ENCODE data around the gene FHAD1. TPM values are rescaled to one million over a fixed set of nuclear protein-coding genes. Genes with fewer than 3 reads are reported as not detected.

Gene FHAD1
- total RNA-seq, 2 donors from 2014 or later: 4.4 TPM; not detected in 1

DNA sequence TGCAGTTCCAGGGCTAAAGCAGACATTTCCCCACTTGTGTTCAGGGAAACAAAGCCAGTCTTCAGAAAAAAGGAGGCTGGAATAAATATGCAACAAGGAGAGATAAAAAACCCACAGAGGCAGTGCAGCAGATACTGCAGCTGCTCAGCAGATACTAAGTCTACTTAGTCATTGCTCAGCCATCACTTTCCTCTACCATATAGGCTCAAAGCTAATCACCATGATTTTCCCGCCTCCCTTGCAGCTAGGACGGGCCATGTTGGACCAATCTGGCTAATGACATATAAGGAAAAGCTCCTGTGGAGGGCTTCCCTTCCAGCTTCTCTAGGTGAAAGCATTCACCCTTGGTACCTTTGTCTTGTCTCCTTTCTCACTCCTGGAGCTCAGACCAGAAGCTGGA lies 152.7 kb downstream of the FHAD1 start:
- H3K27me3 ChIP-seq (replicated peaks; ENCODE audit: insufficient read depth): no peaks in the 10 kb centered on the region
- H3K4me1 ChIP-seq (ENCODE audit: control insufficient read depth in 1 of 2, low read depth in 2 of 2): peaks cover 0 to 9% of the 10 kb centered on the region in 2 donors
- TF ChIP-seq, protein P1, sequence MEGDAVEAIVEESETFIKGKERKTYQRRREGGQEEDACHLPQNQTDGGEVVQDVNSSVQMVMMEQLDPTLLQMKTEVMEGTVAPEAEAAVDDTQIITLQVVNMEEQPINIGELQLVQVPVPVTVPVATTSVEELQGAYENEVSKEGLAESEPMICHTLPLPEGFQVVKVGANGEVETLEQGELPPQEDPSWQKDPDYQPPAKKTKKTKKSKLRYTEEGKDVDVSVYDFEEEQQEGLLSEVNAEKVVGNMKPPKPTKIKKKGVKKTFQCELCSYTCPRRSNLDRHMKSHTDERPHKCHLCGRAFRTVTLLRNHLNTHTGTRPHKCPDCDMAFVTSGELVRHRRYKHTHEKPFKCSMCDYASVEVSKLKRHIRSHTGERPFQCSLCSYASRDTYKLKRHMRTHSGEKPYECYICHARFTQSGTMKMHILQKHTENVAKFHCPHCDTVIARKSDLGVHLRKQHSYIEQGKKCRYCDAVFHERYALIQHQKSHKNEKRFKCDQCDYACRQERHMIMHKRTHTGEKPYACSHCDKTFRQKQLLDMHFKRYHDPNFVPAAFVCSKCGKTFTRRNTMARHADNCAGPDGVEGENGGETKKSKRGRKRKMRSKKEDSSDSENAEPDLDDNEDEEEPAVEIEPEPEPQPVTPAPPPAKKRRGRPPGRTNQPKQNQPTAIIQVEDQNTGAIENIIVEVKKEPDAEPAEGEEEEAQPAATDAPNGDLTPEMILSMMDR (IDR thresholded peaks at IDR 0.05): no peak
- no peak overlapping the region for H3K4me3 ChIP-seq
- DNase-seq (ENCODE audit: low spot score) (no peak), ATAC-seq (ENCODE audit: insufficient number of reproducible peaks, low FRiP score, low read depth) (no peak)
- H3K27ac ChIP-seq: no peak overlapping the region
- H3K9me3 ChIP-seq: peaks cover 6% of the 10 kb centered on the region
- no peaks in the 10 kb centered on the region for H3K36me3 ChIP-seq

DNA sequence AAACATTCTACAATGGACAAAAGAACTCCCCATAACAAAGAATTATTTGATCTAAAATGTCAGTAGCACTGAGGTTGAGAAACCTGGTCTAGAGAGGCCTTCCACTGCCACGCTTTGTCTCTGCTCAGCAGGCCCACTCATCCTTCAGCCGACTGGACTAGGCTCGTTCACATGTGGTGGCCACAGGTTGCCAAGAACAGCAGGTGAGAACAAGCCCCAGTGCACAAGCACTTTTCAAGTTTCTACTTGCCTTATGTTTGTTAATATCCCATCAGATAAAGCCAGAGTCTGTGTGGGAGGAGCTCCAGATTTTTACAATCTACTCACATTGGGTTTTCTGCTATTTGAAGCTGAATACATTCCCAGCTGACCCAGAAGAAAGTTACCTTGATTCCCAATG lies 153.6 kb downstream of the FHAD1 start:
- TF ChIP-seq, protein P1 (IDR thresholded peaks at IDR 0.05): no peak
- ATAC-seq (ENCODE audit: insufficient number of reproducible peaks, low FRiP score, low read depth) (no peak), DNase-seq (ENCODE audit: low spot score) (no peak)
- Histone ChIP-seq H3K4me3 (no peak overlapping the region), H3K36me3 (no peaks in the 10 kb centered on the region), H3K4me1 (ENCODE audit: control insufficient read depth in 1 of 2, low read depth in 2 of 2) (peaks cover 0 to 9% of the 10 kb centered on the region in 2 donors), H3K27me3 (replicated peaks; ENCODE audit: insufficient read depth) (no peaks in the 10 kb centered on the region), H3K9me3 (peaks cover 6% of the 10 kb centered on the region), H3K27ac (no peak overlapping the region)

DNA sequence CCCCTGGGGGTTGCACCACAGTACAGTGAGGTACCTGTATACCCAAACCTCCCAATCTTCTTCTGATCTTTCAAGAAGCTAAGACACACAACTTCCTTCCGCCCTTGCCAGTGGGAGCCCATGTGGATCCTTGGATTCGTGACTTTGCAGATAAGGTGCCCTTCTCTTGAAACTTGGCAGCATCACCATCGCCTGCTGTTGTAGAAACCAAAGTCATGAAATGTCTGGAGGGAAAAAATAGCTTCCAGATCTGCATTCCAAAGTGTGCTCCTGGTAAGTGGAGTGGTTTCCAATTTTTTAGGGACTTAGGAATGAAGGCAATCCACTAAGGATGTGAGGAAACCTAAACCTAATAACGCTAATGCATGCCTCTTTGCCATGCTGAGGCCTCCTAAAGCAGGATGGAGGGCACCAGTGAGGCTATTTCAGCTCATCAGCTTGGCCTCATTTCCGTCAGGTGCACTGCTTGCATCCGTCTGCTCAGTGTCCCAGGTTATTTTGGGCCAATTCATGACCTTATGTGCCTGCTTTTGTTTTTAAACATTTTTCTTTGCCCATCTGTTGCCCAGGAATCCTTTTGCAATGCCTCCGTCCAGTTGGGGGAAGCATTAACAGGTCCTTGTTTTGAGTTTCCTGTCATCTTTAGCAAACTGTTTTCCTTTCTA lies 154.5 kb downstream of the FHAD1 start:
- no peaks in the 10 kb centered on the region for H3K27me3 ChIP-seq (replicated peaks; ENCODE audit: insufficient read depth)
- H3K4me1 ChIP-seq (ENCODE audit: control insufficient read depth in 1 of 2, low read depth in 2 of 2): peaks cover 0 to 9% of the 10 kb centered on the region in 2 donors
- ATAC-seq (ENCODE audit: insufficient number of reproducible peaks, low FRiP score, low read depth): no peak
- H3K27ac ChIP-seq: no peak overlapping the region
- no peaks in the 10 kb centered on the region for H3K36me3 ChIP-seq
- no peak for DNase-seq (ENCODE audit: low spot score)
- H3K9me3 ChIP-seq: peaks cover 6% of the 10 kb centered on the region
- TF ChIP-seq, protein P1 (IDR thresholded peaks at IDR 0.05): no peak
- H3K4me3 ChIP-seq: no peak overlapping the region

DNA sequence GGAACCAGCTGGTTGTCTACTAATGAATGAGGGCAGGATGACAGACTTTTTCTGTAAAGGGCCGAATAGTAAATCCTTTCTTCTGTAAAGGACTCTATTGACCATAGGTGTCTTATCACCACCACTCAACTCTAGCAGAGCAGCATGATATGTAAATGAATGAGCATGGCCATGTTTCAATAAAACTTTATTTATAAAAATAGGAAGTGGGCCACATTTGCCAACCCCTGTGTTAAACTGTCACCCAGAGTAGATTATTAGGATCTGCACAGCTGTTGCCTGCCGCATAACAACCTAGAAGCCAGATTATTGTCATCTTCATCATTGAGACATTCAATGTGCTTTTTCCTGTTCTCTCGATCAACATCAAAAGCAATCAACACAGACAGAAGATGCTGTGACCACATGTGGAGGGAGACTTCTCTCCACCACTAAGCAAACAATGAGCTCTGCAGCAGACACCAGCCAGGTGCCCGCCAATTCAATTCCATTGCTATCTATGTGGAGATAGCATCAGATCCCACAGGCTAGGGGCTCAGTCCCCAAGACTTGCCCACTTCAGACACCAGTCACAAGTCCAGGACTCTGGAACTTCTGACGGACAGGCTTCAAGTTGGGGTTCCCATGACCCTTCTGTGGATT lies 155.9 kb downstream of the FHAD1 start:
- no peak overlapping the region for H3K4me3 ChIP-seq
- no peaks in the 10 kb centered on the region for H3K27me3 ChIP-seq (replicated peaks; ENCODE audit: insufficient read depth)
- TF ChIP-seq, protein P1 (IDR thresholded peaks at IDR 0.05): no peak
- no peaks in the 10 kb centered on the region for H3K36me3 ChIP-seq
- no peak overlapping the region for H3K27ac ChIP-seq
- DNase-seq (ENCODE audit: low spot score): no peak
- H3K9me3 ChIP-seq: peaks cover 6% of the 10 kb centered on the region
- no peak for ATAC-seq (ENCODE audit: insufficient number of reproducible peaks, low FRiP score, low read depth)
- H3K4me1 ChIP-seq (ENCODE audit: control insufficient read depth in 1 of 2, low read depth in 2 of 2): peaks cover 5 to 23% of the 10 kb centered on the region in 2 donors

DNA sequence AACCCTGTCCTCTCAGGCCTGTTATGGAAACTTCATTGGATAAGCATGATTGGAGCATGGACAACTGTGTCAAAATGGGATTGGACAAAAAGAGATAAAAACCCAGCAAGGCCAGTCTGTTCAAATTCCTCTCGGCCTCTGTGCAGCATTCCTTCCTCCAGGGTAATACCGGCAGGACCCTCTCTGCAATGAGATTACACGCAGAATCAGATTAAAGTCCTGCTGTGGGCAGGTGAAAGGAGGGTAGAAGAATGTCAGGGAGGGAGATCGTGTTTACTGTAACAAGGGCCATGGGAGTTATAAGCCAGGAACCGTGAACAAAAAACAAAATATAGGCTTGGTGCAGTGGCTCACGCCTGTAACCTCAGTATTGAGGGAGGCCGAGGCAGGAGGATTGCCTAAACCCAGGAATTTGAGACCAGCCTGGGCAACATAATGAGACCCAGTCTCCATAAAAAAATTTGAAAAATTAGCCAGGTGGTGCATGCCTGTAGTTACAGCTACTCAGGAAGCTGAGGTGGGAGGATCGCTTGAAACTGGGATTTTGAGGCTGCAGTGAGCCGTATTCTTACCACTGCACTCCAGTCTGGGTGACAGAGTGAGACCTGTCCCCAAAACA lies 157.0 kb downstream of the FHAD1 start:
- ATAC-seq (ENCODE audit: insufficient number of reproducible peaks, low FRiP score, low read depth): no peak
- Histone ChIP-seq H3K36me3 (no peaks in the 10 kb centered on the region), H3K9me3 (peaks cover 6% of the 10 kb centered on the region), H3K4me1 (ENCODE audit: control insufficient read depth in 1 of 2, low read depth in 2 of 2) (peaks cover 5 to 28% of the 10 kb centered on the region in 2 donors), H3K27me3 (replicated peaks; ENCODE audit: insufficient read depth) (no peaks in the 10 kb centered on the region), H3K4me3 (no peak overlapping the region), H3K27ac (no peak overlapping the region)
- DNase-seq (ENCODE audit: low spot score): no peak
- TF ChIP-seq, protein P1 (IDR thresholded peaks at IDR 0.05): no peak
